Measurements from ENCODE around the gene LPXN.
A peak's percentile ranks its signal among the peaks of the same experiment; 100 is the strongest.

LPXN gene

DNA sequence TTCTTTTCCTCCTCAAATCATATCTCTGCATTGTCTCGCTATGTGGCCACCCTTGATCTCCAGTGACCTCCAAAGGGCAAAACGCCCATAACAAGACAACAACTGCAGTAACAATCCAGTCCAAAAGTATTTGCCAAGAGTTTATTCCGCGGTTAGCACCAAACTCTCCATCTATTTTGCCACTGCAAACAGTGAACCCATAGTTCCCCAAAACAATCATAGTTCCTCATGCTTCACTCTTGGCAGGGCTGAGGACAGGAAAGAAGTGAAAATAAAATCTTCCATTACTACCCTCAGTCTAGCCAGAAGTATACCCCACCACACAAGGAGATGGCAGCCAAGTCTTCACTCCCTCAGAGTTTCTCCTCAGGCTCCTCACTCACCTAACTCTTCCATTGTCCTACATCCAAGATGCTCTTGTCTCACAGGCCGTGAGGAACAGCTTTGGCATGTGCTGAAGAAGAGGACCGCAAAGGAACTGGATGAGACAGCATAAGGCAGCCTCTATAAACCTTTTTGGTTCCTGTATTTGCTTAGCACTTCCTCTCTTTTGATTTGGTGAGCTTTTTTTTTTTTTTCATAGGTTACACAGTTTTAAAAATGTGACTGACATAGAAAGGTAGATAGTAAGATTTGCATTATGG is at the start of gene LPXN:
TSS of gene LPXN (minus strand) at position 480 of the 644 bp plus-strand sequence. CDS start at position 396, 84 bp downstream.
- peak within 1 kb of the TSS; percentile 99 for H3K9ac ChIP-seq (ENCODE audit: low read length)
- no peaks in the 10 kb centered on the region for H3K27me3 ChIP-seq (replicated peaks; ENCODE audit: control insufficient read depth, insufficient read depth, low read length)
- H3K9me3 ChIP-seq (ENCODE audit: control insufficient read depth, low read length) = no peaks in the 10 kb centered on the region
- H3K4me1 ChIP-seq (ENCODE audit: control insufficient read depth, insufficient read depth, low read length) = peaks cover 56% of the 10 kb centered on the region
- H3K4me3 ChIP-seq (ENCODE audit: low read length) = peak within 1 kb of the TSS; percentile 91
- no peak for DNase-seq (ENCODE audit: low read depth)
- H3K36me3 ChIP-seq (ENCODE audit: control insufficient read depth, insufficient read depth, low read length, severe bottlenecking) = no peaks in the 10 kb centered on the region

DNA sequence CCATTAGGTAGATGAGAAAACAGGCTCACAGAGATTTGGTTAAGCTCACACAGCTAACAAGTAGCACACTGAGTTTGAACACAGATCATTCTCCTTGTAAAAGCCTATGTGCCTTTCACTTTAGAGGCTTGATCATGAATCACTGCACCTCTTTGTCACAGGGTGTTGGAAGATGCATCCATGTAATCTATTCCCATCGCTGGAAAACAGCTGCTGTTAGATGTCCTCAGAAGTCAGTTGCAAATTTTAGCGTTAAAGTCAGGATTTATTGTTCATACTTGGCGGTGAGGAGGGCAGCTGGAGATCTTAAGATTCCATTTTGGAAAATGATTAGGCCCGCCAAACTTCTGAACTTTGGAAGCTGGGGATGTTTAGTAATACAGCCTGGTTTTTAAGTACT is 49.4 kb upstream of the LPXN start:
- no peak for DNase-seq (ENCODE audit: low read depth)
- Histone ChIP-seq H3K9me3 (ENCODE audit: control insufficient read depth, low read length) (no peaks in the 10 kb centered on the region), H3K36me3 (ENCODE audit: control insufficient read depth, insufficient read depth, low read length, severe bottlenecking) (peaks cover 50% of the 10 kb centered on the region), H3K4me1 (ENCODE audit: control insufficient read depth, insufficient read depth, low read length) (peaks cover 47% of the 10 kb centered on the region), H3K9ac (ENCODE audit: low read length) (no peak overlapping the region), H3K4me3 (ENCODE audit: low read length) (no peak overlapping the region), H3K27me3 (replicated peaks; ENCODE audit: control insufficient read depth, insufficient read depth, low read length) (no peaks in the 10 kb centered on the region)

DNA sequence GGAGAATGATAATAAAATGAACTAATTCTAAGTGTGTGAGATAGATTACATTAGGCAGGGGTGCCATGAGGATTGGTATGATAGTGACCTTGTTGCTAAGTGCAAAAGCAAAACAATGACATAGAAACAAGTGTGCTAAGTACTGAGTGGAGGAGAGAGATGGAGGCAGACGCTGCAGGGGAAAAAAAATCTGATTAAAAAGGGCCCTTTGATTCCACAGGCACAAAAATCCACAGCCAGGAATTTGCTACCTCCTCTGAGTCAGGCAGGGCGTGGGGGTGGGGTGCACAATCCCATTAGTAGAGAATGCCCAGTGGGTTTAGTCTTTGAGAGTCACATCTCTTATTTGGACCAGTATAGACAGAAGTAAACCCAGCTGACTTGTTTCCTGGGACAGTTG is 46.7 kb upstream of the LPXN start, which contains the start of gene CNTF:
TSS of gene CNTF (plus strand) at position 322 of the 400 bp plus-strand sequence. CDS start 88 bp downstream, outside the sequence.
- DNase-seq (ENCODE audit: low read depth) = no peak
- Histone ChIP-seq H3K4me1 (ENCODE audit: control insufficient read depth, insufficient read depth, low read length) (peaks cover 50% of the 10 kb centered on the region), H3K9me3 (ENCODE audit: control insufficient read depth, low read length) (no peaks in the 10 kb centered on the region), H3K9ac (ENCODE audit: low read length) (no peak within 1 kb of the TSS), H3K27me3 (replicated peaks; ENCODE audit: control insufficient read depth, insufficient read depth, low read length) (no peaks in the 10 kb centered on the region), H3K4me3 (ENCODE audit: low read length) (no peak within 1 kb of the TSS), H3K36me3 (ENCODE audit: control insufficient read depth, insufficient read depth, low read length, severe bottlenecking) (peaks cover 76% of the 10 kb centered on the region)

DNA sequence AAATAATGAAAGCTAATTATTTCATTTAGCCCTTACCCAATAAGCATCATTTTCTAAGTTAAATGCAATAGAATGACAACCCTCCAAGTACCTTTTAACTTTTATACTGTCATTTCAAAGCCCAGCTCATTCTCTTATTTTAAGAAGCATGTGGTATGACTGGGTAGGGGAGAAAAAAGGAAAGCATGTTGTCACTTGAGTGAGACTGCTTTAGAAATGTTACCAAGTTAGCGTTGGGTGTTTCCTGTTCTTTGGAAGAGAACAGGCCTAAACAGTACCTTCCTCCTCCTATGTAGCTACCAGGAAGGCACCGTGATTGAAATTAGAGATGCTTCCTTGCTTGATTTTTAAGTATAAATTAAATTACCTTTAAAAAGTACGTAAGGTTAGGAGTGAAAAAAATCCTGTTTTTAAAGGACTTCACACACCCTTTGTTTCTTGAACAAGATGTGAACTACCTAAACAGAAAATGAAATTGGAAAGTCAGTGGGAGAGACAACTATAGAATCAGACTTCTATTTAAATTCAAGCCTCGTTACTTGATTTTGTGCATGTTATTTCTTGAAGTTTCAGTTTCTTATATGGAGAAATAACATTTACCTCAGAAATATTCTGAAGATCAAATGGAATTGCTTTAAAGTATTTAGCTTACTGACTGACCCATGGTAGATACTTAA is 46.1 kb upstream of the LPXN start:
- Histone ChIP-seq H3K4me3 (ENCODE audit: low read length) (no peak overlapping the region), H3K27me3 (replicated peaks; ENCODE audit: control insufficient read depth, insufficient read depth, low read length) (no peaks in the 10 kb centered on the region), H3K9me3 (ENCODE audit: control insufficient read depth, low read length) (no peaks in the 10 kb centered on the region), H3K36me3 (ENCODE audit: control insufficient read depth, insufficient read depth, low read length, severe bottlenecking) (peaks cover 82% of the 10 kb centered on the region), H3K9ac (ENCODE audit: low read length) (no peak overlapping the region), H3K4me1 (ENCODE audit: control insufficient read depth, insufficient read depth, low read length) (peaks cover 50% of the 10 kb centered on the region)
- DNase-seq (ENCODE audit: low read depth) = no peak

DNA sequence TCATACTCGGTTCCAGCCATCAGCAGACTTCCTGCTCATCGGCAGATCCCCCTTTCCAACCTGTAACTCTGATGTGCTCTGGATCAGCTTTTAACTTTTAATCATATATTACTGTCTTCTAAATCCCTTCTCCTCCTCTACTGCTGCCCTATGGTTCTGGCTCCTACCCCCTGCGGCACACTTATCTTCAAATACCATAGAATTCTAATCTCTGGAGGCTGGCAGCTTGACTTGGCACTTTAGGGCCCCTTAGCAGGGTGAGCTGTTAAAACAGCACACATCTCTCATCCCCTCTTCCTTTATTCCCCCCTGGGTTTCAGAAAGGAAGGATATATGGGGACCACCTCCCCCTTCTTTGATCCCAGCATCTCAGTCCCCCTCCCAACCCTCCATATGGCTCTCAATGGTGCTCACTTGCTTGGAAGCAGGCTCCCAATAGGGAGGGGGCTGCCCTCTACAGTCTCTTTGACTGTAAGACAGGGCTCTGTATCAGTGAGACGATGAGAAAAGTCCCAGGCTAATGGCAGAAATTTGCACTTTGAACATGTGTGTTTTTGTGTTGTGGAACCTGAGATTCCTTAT is 42.4 kb upstream of the LPXN start:
- H3K9me3 ChIP-seq (ENCODE audit: control insufficient read depth, low read length) = no peaks in the 10 kb centered on the region
- peak overlapping the region; percentile 14 for H3K9ac ChIP-seq (ENCODE audit: low read length)
- peaks cover 40% of the 10 kb centered on the region for H3K4me1 ChIP-seq (ENCODE audit: control insufficient read depth, insufficient read depth, low read length)
- H3K27me3 ChIP-seq (replicated peaks; ENCODE audit: control insufficient read depth, insufficient read depth, low read length) = no peaks in the 10 kb centered on the region
- no peak overlapping the region for H3K4me3 ChIP-seq (ENCODE audit: low read length)
- H3K36me3 ChIP-seq (ENCODE audit: control insufficient read depth, insufficient read depth, low read length, severe bottlenecking) = peaks cover 87% of the 10 kb centered on the region
- no peak for DNase-seq (ENCODE audit: low read depth)

DNA sequence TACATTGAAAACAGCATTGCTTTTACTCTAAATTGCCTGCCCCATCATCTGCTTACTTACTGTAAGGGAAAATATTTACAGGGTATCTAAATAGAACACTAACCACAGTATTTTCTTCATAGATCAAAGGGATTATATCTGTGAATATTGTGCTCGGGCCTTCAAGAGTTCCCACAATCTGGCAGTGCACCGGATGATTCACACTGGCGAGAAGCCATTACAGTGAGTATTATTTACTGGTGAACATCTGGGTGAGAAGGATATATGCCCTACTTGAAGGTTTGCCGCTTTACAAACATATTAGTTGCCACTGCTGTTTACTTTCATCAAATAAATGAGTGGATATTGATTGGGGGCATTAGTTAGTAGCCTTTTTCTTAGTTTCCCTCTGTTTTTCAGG is 40.9 kb upstream of the LPXN start:
- DNase-seq (ENCODE audit: low read depth) = peak; percentile 80
- Histone ChIP-seq H3K4me3 (ENCODE audit: low read length) (peak overlapping the region; percentile 16), H3K9ac (ENCODE audit: low read length) (peak overlapping the region; percentile 3), H3K27me3 (replicated peaks; ENCODE audit: control insufficient read depth, insufficient read depth, low read length) (no peaks in the 10 kb centered on the region), H3K36me3 (ENCODE audit: control insufficient read depth, insufficient read depth, low read length, severe bottlenecking) (peaks cover 88% of the 10 kb centered on the region), H3K4me1 (ENCODE audit: control insufficient read depth, insufficient read depth, low read length) (peaks cover 40% of the 10 kb centered on the region), H3K9me3 (ENCODE audit: control insufficient read depth, low read length) (no peaks in the 10 kb centered on the region)

DNA sequence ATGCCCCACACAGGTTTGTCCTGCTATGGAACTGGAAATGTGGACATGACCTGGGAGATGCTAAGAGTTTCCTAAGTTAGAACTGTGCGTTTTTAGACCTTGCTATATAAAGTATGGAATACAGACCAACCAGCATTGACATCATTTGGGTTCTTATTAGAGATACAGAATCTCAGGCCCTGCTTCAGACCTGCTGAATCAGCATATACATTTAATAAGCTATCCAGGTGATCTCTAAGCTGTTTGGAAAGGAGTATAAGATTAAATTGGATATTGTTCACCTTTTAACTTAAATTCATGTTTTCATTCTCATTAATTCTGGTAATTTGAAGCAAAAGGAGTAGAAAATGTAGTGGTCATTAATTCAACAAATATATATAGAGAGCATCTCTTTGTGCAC is 39.9 kb upstream of the LPXN start:
- Histone ChIP-seq H3K4me3 (ENCODE audit: low read length) (no peak overlapping the region), H3K9me3 (ENCODE audit: control insufficient read depth, low read length) (no peaks in the 10 kb centered on the region), H3K9ac (ENCODE audit: low read length) (no peak overlapping the region), H3K4me1 (ENCODE audit: control insufficient read depth, insufficient read depth, low read length) (peaks cover 40% of the 10 kb centered on the region), H3K36me3 (ENCODE audit: control insufficient read depth, insufficient read depth, low read length, severe bottlenecking) (peaks cover 92% of the 10 kb centered on the region), H3K27me3 (replicated peaks; ENCODE audit: control insufficient read depth, insufficient read depth, low read length) (no peaks in the 10 kb centered on the region)
- no peak for DNase-seq (ENCODE audit: low read depth)

DNA sequence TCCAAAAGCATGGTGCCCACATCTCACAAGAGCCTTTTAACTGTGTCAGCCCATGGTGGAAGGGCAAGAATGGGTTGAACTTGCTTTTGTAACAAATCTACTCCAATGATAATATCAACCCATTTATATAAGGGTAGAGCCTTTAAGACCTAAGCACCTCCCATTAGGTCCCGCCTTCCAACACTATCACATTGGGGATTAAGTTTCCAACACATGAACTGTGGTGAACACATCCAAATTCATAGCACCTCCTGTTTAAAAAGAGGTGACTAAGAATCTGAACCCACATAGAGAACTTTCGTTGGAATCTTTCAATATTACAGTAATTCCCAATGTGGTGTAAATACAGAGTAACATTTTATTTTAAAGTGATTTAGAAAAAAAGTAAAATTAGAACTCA is 37.6 kb upstream of the LPXN start:
- Histone ChIP-seq H3K9me3 (ENCODE audit: control insufficient read depth, low read length) (no peaks in the 10 kb centered on the region), H3K4me3 (ENCODE audit: low read length) (no peak overlapping the region), H3K36me3 (ENCODE audit: control insufficient read depth, insufficient read depth, low read length, severe bottlenecking) (peaks cover 80% of the 10 kb centered on the region), H3K27me3 (replicated peaks; ENCODE audit: control insufficient read depth, insufficient read depth, low read length) (no peaks in the 10 kb centered on the region), H3K4me1 (ENCODE audit: control insufficient read depth, insufficient read depth, low read length) (peaks cover 19% of the 10 kb centered on the region), H3K9ac (ENCODE audit: low read length) (no peak overlapping the region)
- DNase-seq (ENCODE audit: low read depth) = no peak

DNA sequence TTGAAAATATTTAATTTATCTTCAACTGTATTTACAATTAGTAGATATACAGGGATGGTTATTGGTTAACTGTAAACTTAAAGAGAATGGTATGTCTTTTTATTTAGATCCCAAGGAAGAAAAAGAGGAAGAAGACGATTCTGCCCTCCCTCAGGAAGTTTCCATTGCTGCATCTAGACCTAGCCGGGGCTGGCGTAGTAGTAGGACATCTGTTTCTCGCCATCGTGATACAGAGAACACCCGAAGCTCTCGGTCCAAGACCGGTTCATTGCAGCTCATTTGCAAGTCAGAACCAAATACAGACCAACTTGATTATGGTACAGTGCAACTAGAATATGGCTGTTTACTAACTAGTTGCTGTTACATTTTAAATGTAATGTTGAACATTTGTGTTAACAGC is 34.1 kb upstream of the LPXN start:
- H3K4me1 ChIP-seq (ENCODE audit: control insufficient read depth, insufficient read depth, low read length) = peaks cover 4% of the 10 kb centered on the region
- no peak overlapping the region for H3K4me3 ChIP-seq (ENCODE audit: low read length)
- no peak overlapping the region for H3K9ac ChIP-seq (ENCODE audit: low read length)
- H3K9me3 ChIP-seq (ENCODE audit: control insufficient read depth, low read length) = no peaks in the 10 kb centered on the region
- no peaks in the 10 kb centered on the region for H3K27me3 ChIP-seq (replicated peaks; ENCODE audit: control insufficient read depth, insufficient read depth, low read length)
- no peak for DNase-seq (ENCODE audit: low read depth)
- H3K36me3 ChIP-seq (ENCODE audit: control insufficient read depth, insufficient read depth, low read length, severe bottlenecking) = peaks cover 51% of the 10 kb centered on the region

DNA sequence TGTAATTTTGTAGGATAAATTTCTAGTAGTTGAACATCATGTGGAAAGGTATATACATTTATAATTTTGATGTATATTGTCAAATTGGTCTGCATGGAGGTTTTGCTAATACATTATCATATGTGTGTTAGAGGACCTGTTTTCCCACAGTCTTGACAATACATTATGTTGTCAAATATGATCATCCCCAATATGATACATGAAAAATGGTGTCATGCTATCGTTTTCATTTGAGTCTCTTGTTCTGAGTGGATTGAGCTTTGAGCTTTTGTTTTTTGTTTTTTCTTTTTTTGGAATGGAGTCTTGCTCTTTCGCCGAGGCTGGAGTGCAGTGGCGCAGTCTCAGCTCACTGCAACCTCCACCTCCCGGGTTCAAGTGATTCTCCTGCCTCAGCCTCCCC is 32.7 kb upstream of the LPXN start:
- Histone ChIP-seq H3K9me3 (ENCODE audit: control insufficient read depth, low read length) (no peaks in the 10 kb centered on the region), H3K27me3 (replicated peaks; ENCODE audit: control insufficient read depth, insufficient read depth, low read length) (no peaks in the 10 kb centered on the region), H3K36me3 (ENCODE audit: control insufficient read depth, insufficient read depth, low read length, severe bottlenecking) (peaks cover 37% of the 10 kb centered on the region), H3K4me1 (ENCODE audit: control insufficient read depth, insufficient read depth, low read length) (peaks cover 4% of the 10 kb centered on the region), H3K4me3 (ENCODE audit: low read length) (no peak overlapping the region), H3K9ac (ENCODE audit: low read length) (no peak overlapping the region)
- no peak for DNase-seq (ENCODE audit: low read depth)

DNA sequence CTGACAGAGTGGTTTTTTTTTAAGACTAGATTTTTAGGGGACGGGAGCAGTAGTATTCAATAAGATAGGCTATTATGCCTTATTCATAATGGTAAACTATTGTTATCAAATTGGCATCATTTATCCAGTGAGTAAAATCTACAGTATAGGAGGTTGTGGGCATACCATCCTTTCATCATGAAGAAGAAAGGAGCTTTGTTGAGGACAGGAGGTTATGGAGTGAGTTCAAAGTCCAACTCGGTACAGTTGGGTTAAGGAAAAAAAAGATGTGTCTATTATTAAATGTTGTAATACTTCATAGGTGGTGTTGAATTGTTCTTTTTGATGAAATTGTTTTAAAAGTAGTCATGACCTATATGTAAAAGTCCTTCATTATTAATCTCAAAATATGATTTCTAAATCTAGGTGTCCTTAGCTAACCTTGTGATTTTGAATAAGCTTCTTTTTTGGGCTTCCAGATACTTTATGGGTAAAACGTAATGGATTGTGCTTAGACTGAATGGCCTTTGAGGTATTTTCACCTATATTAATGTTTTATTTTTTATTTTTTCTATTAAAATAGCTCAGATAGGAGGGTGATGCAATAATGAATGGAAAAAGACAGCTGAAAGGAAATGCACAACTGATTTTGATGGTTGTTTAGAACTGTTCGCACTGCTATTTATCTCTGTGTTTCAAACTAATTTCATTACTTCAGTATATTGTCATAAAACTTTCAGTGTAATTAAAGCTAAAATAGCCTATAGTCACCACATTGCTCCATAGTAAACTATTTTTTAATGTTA is 31.5 kb upstream of the LPXN start:
- H3K9me3 ChIP-seq (ENCODE audit: control insufficient read depth, low read length) = no peaks in the 10 kb centered on the region
- peaks cover 25% of the 10 kb centered on the region for H3K36me3 ChIP-seq (ENCODE audit: control insufficient read depth, insufficient read depth, low read length, severe bottlenecking)
- no peak overlapping the region for H3K4me3 ChIP-seq (ENCODE audit: low read length)
- no peak overlapping the region for H3K9ac ChIP-seq (ENCODE audit: low read length)
- H3K4me1 ChIP-seq (ENCODE audit: control insufficient read depth, insufficient read depth, low read length) = peaks cover 4% of the 10 kb centered on the region
- DNase-seq (ENCODE audit: low read depth) = no peak
- H3K27me3 ChIP-seq (replicated peaks; ENCODE audit: control insufficient read depth, insufficient read depth, low read length) = no peaks in the 10 kb centered on the region

Data from adipocyte (in vitro differentiated cells).